HepG2 (cell line): ENCODE results near the gene TMEM258. TPM values are rescaled to one million over a fixed set of nuclear protein-coding genes. Genes with fewer than 3 reads are reported as not detected.

Experiments used
- ATF7 ChIP-seq, 2 experiments: fragments of 450-650 bp in 1 of 2; sonication (generic) in 1 of 2; formaldehyde crosslinking in 1 of 2; IDR thresholded peaks; 2 replicates each; pipeline versions ENCODE4 v1.4.0 to v1.6.1; 2016 to 2020; ENCODE audit warnings: antibody characterized with exemption in 1 of 2, mild to moderate bottlenecking in 1 of 2, missing genetic modification reagents in 1 of 2
- ELF4 ChIP-seq: sonication (generic); formaldehyde crosslinking; IDR thresholded peaks from 2 replicates; pipeline ENCODE4 v1.5.0; 2020; ENCODE audit warnings: missing genetic modification reagents, mild to moderate bottlenecking, moderate library complexity, borderline replicate concordance
- HDAC1 ChIP-seq: sonication (generic); formaldehyde crosslinking; IDR thresholded peaks from 2 replicates; pipeline ENCODE4 v1.5.1; 2020; ENCODE audit warnings: mild to moderate bottlenecking, missing genetic modification reagents
- HDAC6 ChIP-seq: fragments of 200-600 bp; sonication (generic); IDR thresholded peaks from 2 replicates; pipeline ENCODE4 v1.7.0; 2017; ENCODE audit warnings: mild to moderate bottlenecking, antibody characterized with exemption, low read length, low read depth
- MAZ ChIP-seq, 2 experiments: sonication (generic) in 1 of 2; formaldehyde crosslinking in 1 of 2; IDR thresholded peaks; 2 replicates each; pipeline versions ENCODE4 v1.5.0 to v1.6.1; 2012 to 2020; ENCODE audit warnings: low read depth in 2 of 2, mild to moderate bottlenecking in 2 of 2, borderline replicate concordance in 1 of 2, improper control_type of control experiment in 1 of 2, low read length in 1 of 2, missing genetic modification reagents in 1 of 2, moderate library complexity in 1 of 2
- RXRA ChIP-seq: sonication (generic); formaldehyde crosslinking; IDR thresholded peaks from 2 replicates; pipeline ENCODE4 v1.5.1; 2020; ENCODE audit warnings: missing genetic modification reagents
- TARDBP ChIP-seq: sonication (generic); formaldehyde crosslinking; IDR thresholded peaks from 2 replicates; pipeline ENCODE4 v1.8.0; 2022; ENCODE audit warnings: mild to moderate bottlenecking, missing genetic modification reagents
- ZFY ChIP-seq: sonication (generic); formaldehyde crosslinking; IDR thresholded peaks from 2 replicates; pipeline ENCODE4 v1.4.0; 2020; ENCODE audit warnings: missing genetic modification reagents
- ZNF660 ChIP-seq: sonication (generic); formaldehyde crosslinking; IDR thresholded peaks from 2 replicates; pipeline ENCODE4 v1.5.1; 2020; ENCODE audit warnings: mild to moderate bottlenecking, low read depth, missing genetic modification reagents, borderline replicate concordance
- ZNF768 ChIP-seq: sonication (generic); formaldehyde crosslinking; IDR thresholded peaks from 2 replicates; pipeline ENCODE4 v1.4.0; 2020; ENCODE audit warnings: missing genetic modification reagents
- polyA plus RNA-seq, 8 experiments: library from polyadenylated mRNA; depleted of rRNA in 3 of 8; stranded (reverse) in 7 of 8; unstranded in 1 of 8; fragments of >200 nt; fragmentation: Illumina TruSeq in 4 of 8; extraction: Trizol in 4 of 8; gene quantifications; 2 replicates each; pipeline versions ENCODE4 v1.2.1 to v1.2.3, GENCODE V29; 2011 to 2016; ENCODE audit warnings: low read depth in 4 of 8, missing spikeins in 1 of 8, mixed read lengths in 1 of 8; ENCODE audit not compliant: insufficient read depth in 1 of 8
- total RNA-seq, 5 experiments: library from RNA; depleted of rRNA; stranded (reverse); fragments of >200 nt; fragmentation: Illumina TruSeq; extraction: Trizol; gene quantifications; 2 replicates each; pipeline ENCODE4 v1.2.3, GENCODE V29; 2016; ENCODE audit warnings: low read depth in 1 of 5
- TF ChIP-seq, protein P1 (sequence below): sonication (generic); formaldehyde crosslinking; IDR thresholded peaks from 2 replicates; pipeline ENCODE4 v1.4.0; 2020; ENCODE audit warnings: missing genetic modification reagents, borderline replicate concordance
- TF ChIP-seq, protein P2 (sequence below): sonication (generic); formaldehyde crosslinking; IDR thresholded peaks from one replicate; pipeline ENCODE4 v1.5.1; 2020; ENCODE audit warnings: mild to moderate bottlenecking, missing genetic modification reagents; ENCODE audit errors: not compliant biosample characterization
- TF ChIP-seq, protein P3 (sequence below): sonication (generic); formaldehyde crosslinking; IDR thresholded peaks from 2 replicates; pipeline ENCODE4 v1.4.0; 2020; ENCODE audit warnings: missing genetic modification reagents

The TMEM258 gene
- total and polyA plus RNA-seq, 2 of the 13 experiments (the other 11 are each of a cell fraction or from before 2014, with no cell fraction given) = 175 to 424 TPM

DNA sequence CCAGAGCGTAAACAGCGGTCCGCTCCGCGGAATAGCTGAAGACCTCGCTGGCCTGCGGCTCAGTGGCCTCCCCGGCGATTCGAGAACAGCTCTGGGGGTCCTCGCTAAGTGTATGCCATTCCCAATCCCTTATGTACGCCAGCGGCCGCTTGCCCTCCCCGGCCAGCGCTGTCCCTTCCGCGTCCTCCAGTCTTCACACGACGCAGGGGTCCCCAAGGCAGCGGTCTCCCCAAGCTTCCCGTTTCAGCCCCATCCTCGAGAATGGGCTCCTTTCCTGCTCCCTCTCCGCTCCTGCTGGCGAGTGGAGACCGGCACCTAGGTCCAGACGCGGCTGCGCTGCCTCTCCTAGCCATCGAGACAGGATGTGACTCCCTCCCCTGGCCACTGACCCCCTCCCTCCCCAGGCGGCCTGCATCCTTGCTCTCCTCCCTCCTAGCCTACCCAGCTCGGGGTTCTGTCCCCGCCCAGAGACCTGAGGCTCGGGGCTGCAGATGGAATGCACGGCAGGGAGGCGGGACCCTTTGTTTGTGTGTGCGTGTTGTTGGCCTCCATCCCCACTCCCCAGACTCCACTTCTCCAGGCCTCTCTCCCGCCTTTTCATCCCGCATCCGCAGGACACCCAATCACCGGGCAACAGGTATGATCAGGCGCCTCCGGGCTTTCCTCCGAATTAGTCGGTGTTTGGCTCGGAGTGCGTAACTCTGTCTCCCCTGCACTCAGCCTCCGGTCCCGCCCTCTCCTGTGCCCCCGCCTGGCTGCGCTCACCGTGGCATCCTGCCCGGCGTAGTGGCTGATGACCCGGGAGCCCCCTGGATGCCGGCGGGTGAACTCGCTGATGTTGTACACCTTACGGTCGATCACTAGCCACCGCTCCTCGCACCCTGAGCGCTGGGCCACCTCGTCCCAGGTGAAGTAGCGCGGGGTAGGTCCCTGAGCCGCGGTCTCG is 23.7 kb upstream of the TMEM258 start (continued):
- TF ChIP-seq, protein P1, sequence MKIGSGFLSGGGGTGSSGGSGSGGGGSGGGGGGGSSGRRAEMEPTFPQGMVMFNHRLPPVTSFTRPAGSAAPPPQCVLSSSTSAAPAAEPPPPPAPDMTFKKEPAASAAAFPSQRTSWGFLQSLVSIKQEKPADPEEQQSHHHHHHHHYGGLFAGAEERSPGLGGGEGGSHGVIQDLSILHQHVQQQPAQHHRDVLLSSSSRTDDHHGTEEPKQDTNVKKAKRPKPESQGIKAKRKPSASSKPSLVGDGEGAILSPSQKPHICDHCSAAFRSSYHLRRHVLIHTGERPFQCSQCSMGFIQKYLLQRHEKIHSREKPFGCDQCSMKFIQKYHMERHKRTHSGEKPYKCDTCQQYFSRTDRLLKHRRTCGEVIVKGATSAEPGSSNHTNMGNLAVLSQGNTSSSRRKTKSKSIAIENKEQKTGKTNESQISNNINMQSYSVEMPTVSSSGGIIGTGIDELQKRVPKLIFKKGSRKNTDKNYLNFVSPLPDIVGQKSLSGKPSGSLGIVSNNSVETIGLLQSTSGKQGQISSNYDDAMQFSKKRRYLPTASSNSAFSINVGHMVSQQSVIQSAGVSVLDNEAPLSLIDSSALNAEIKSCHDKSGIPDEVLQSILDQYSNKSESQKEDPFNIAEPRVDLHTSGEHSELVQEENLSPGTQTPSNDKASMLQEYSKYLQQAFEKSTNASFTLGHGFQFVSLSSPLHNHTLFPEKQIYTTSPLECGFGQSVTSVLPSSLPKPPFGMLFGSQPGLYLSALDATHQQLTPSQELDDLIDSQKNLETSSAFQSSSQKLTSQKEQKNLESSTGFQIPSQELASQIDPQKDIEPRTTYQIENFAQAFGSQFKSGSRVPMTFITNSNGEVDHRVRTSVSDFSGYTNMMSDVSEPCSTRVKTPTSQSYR (CRISPR knock-in tag) = 0 out of 2 replicates have a peak, but pooled peaks have one; percentile 4
- TF ChIP-seq ZNF768 (CRISPR knock-in tag) = peak; percentile 2; the same call in 1 of the 2 replicates
- TF ChIP-seq ZNF660 (CRISPR knock-in tag) = 0 out of 2 replicates have a peak, but pooled peaks have one; percentile 36
- TF ChIP-seq, protein P2, sequence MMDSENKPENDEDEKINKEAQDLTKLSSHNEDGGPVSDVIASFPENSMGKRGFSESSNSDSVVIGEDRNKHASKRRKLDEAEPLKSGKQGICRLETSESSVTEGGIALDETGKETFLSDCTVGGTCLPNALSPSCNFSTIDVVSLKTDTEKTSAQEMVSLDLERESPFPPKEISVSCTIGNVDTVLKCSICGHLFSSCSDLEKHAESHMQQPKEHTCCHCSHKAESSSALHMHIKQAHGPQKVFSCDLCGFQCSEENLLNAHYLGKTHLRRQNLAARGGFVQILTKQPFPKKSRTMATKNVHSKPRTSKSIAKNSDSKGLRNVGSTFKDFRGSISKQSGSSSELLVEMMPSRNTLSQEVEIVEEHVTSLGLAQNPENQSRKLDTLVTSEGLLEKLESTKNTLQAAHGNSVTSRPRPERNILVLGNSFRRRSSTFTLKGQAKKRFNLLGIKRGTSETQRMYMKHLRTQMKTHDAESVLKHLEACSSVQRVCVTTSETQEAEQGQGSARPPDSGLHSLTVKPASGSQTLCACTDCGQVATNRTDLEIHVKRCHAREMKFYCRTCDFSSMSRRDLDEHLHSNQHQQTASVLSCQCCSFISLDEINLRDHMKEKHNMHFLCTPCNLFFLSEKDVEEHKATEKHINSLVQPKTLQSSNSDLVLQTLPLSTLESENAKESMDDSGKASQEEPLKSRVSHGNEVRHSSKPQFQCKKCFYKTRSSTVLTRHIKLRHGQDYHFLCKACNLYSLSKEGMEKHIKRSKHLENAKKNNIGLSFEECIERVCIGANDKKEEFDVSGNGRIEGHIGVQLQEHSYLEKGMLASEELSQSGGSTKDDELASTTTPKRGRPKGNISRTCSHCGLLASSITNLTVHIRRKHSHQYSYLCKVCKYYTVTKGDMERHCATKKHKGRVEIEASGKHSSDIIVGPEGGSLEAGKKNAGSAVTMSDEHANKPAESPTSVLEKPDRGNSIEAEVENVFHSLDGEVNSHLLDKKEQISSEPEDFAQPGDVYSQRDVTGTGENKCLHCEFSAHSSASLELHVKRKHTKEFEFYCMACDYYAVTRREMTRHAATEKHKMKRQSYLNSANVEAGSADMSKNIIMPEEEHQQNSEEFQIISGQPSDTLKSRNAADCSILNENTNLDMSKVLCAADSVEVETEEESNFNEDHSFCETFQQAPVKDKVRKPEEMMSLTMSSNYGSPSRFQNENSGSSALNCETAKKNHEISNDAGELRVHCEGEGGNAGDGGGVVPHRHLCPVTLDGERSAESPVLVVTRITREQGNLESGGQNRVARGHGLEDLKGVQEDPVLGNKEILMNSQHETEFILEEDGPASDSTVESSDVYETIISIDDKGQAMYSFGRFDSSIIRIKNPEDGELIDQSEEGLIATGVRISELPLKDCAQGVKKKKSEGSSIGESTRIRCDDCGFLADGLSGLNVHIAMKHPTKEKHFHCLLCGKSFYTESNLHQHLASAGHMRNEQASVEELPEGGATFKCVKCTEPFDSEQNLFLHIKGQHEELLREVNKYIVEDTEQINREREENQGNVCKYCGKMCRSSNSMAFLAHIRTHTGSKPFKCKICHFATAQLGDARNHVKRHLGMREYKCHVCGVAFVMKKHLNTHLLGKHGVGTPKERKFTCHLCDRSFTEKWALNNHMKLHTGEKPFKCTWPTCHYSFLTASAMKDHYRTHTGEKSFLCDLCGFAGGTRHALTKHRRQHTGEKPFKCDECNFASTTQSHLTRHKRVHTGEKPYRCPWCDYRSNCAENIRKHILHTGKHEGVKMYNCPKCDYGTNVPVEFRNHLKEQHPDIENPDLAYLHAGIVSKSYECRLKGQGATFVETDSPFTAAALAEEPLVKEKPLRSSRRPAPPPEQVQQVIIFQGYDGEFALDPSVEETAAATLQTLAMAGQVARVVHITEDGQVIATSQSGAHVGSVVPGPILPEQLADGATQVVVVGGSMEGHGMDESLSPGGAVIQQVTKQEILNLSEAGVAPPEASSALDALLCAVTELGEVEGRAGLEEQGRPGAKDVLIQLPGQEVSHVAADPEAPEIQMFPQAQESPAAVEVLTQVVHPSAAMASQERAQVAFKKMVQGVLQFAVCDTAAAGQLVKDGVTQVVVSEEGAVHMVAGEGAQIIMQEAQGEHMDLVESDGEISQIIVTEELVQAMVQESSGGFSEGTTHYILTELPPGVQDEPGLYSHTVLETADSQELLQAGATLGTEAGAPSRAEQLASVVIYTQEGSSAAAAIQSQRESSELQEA = peak; percentile 5
- peak; percentile 18; the same call in 1 of the 2 replicates for TF ChIP-seq MAZ (IDR thresholded peaks at IDR 0.05; ENCODE audit: borderline replicate concordance, low read depth, low read length)
- TF ChIP-seq MAZ (CRISPR knock-in tag; IDR thresholded peaks at IDR 0.05; ENCODE audit: low read depth) = no peak
- TF ChIP-seq HDAC1 = 0 out of 2 replicates have a peak, but pooled peaks have one; percentile 9
- TF ChIP-seq ZFY (CRISPR knock-in tag) = peak; percentile 16; the same call in 1 of the 2 replicates
- no peak for TF ChIP-seq HDAC6
- TF ChIP-seq RXRA (CRISPR knock-in tag) = peak; percentile 7; the same call in 1 of the 2 replicates
- peak; percentile 5; the same call in 1 of the 2 replicates for TF ChIP-seq TARDBP (CRISPR knock-in tag)
- TF ChIP-seq ATF7 (IDR thresholded peaks at IDR 0.05) = no peak
- TF ChIP-seq ATF7 (CRISPR knock-in tag; IDR thresholded peaks at IDR 0.05) = 0 out of 2 replicates have a peak, but pooled peaks have one; percentile 81
- TF ChIP-seq, protein P3, sequence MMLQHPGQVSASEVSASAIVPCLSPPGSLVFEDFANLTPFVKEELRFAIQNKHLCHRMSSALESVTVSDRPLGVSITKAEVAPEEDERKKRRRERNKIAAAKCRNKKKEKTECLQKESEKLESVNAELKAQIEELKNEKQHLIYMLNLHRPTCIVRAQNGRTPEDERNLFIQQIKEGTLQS (CRISPR knock-in tag) = 0 out of 2 replicates have a peak, but pooled peaks have one; percentile 9
- TF ChIP-seq ELF4 (CRISPR knock-in tag) = peak; percentile 7; the same call in 1 of the 2 replicates
